Measurements from ENCODE around the gene OR1N1. TPM values are rescaled to one million over a fixed set of nuclear protein-coding genes. Genes with fewer than 3 reads are reported as not detected.

OR1N1 gene
- total and polyA plus RNA-seq, 2 of the 4 experiments (the other 2 are of a cell fraction): not detected

GRCh38 chr9:122506964-122507363, 20.1 kb downstream of the OR1N1 start:
- 0% methylated on average over 1 of the region's 2 CpGs; no CpG with 5 or more reads in 1 of the 2 experiments for WGBS, 2 experiments (ENCODE audit: extremely low coverage in 2 of 2, insufficient read length in 1 of 2)
- no peak overlapping the region for H2BK5ac ChIP-seq (ENCODE audit: low read depth, low read length, poor library complexity, severe bottlenecking)
- H3K14ac ChIP-seq (replicated peaks; ENCODE audit: low read depth, low read length): no peak overlapping the region
- POLR2A ChIA-PET (ENCODE audit: unreplicated experiment): no interaction called here
- no peak overlapping the region for H4K8ac ChIP-seq (ENCODE audit: low read depth in 2 of 2, low read length in 2 of 2)
- H2AFZ ChIP-seq (replicated peaks; ENCODE audit: low read length, poor library complexity): no peak overlapping the region
- no peaks in the 10 kb centered on the region for H3K9me1 ChIP-seq (ENCODE audit: insufficient read depth, low read length)
- no peaks in the 10 kb centered on the region for H4K20me1 ChIP-seq (ENCODE audit: insufficient read depth, low read length)
- CTCF ChIA-PET: no interaction called here
- H4K5ac ChIP-seq (ENCODE audit: low read depth, low read length): no peak overlapping the region
- no peak overlapping the region for H2BK20ac ChIP-seq (ENCODE audit: low read depth, low read length)
- no peak overlapping the region for H3K27ac ChIP-seq (ENCODE audit: insufficient read depth, low read length)
- H3K4ac ChIP-seq (ENCODE audit: low read depth, low read length): no peak overlapping the region
- no peak overlapping the region for H3K23ac ChIP-seq (ENCODE audit: low read depth, low read length)
- no peak overlapping the region for H3K4me2 ChIP-seq (ENCODE audit: low read depth, low read length)
- no peak overlapping the region for H3K4me3 ChIP-seq (ENCODE audit: insufficient read depth, low read depth, low read length)
- no peaks in the 10 kb centered on the region for H3K36me3 ChIP-seq (ENCODE audit: control insufficient read depth, insufficient read depth, low read length)
- in situ Hi-C loops (cut with MboI; ENCODE audit: low sequenced_read_pairs) (no loop called here), dilution Hi-C loops (cut with HindIII; ENCODE audit: low sequenced_read_pairs, unreplicated experiment) (no loop called here), intact Hi-C loops (cut with micrococcal nuclease) (no loop called here)
- no peak overlapping the region for H2AK9ac ChIP-seq (replicated peaks; ENCODE audit: low read depth, low read length, poor library complexity)
- no peak overlapping the region for H4K91ac ChIP-seq (ENCODE audit: insufficient read depth, low read depth, low read length)
- TF ChIP-seq CHD1 (IDR thresholded peaks at IDR 0.05; ENCODE audit: low read depth, low read length): no peak
- TF ChIP-seq USF2 (IDR thresholded peaks at IDR 0.05; ENCODE audit: low read depth, low read length): no peak
- no peak for TF ChIP-seq MAZ (IDR thresholded peaks at IDR 0.05; ENCODE audit: borderline replicate concordance, low read depth, low read length)
- TF ChIP-seq ELK1 (IDR thresholded peaks at IDR 0.05; ENCODE audit: borderline replicate concordance, low read depth, low read length): no peak
- TF ChIP-seq FOS (IDR thresholded peaks at IDR 0.05; ENCODE audit: low read depth, low read length): no peak
- TF ChIP-seq MXI1 (IDR thresholded peaks at IDR 0.05; ENCODE audit: borderline replicate concordance, low read depth, low read length): no peak
- TF ChIP-seq BHLHE40 (IDR thresholded peaks at IDR 0.05; ENCODE audit: low read depth, low read length): no peak
- TF ChIP-seq RCOR1 (IDR thresholded peaks at IDR 0.05; ENCODE audit: insufficient replicate concordance, low read length): no peak
- H3K18ac ChIP-seq (ENCODE audit: low read depth, low read length): no peak overlapping the region
- no peak overlapping the region for H2BK120ac ChIP-seq (ENCODE audit: low read depth, low read length)
- peaks cover 11% of the 10 kb centered on the region for H3K27me3 ChIP-seq (ENCODE audit: control insufficient read depth, insufficient read depth, low read length)
- H3K9me3 ChIP-seq (ENCODE audit: control insufficient read depth, insufficient read depth, low read length): no peaks in the 10 kb centered on the region
- no peak overlapping the region for H3K9ac ChIP-seq (ENCODE audit: low read depth, low read length)
- no peak overlapping the region for H2AK5ac ChIP-seq (ENCODE audit: low read depth, low read length)
- no peak for DNase-seq
- no peak overlapping the region for H3K56ac ChIP-seq (ENCODE audit: extremely low read depth, insufficient read depth, low read length)
- H2BK15ac ChIP-seq (ENCODE audit: low read depth, low read length): no peak overlapping the region
- no TSS peak for BruUV-seq (replicated peaks)
- no peak for ATAC-seq (ENCODE audit: low read depth)
- H3K79me1 ChIP-seq (ENCODE audit: low read depth in 1 of 2, low read length in 2 of 2): no peaks in the 10 kb centered on the region
- no peaks in the 10 kb centered on the region for H3K4me1 ChIP-seq (ENCODE audit: control insufficient read depth, insufficient read depth, low read length)
